PC-9 (cell line): ENCODE results near the gene SPTSSB. TPM values are rescaled to one million over a fixed set of nuclear protein-coding genes. Genes with fewer than 3 reads are reported as not detected.

ENCODE experiments used
- BruUV-seq: library from RNA; stranded (reverse); fragments of 400-500 nt; replicated peaks from 2 replicates; lab custom pipeline; 2021; lab: Mats Ljungman, UMichigan
- CTCF ChIA-PET: fragments of 300-600 bp; sonication (Branson Sonifier 250); formaldehyde crosslinking; loops from one replicate; lab custom pipeline; 2022; ENCODE audit warnings: antibody characterized with exemption; lab: Charles Lee
- POLR2A ChIA-PET: fragments of 300-600 bp; sonication (Branson Sonifier 250); formaldehyde crosslinking; loops from one replicate; lab custom pipeline; 2022; ENCODE audit warnings: antibody characterized with exemption; ENCODE audit not compliant: unreplicated experiment; lab: Charles Lee
- DNase-seq, 2 experiments: peaks; one replicate each; pipeline versions ENCODE4 v3.0.0 to v3.0.0-alpha.2; 2015 to 2022; ENCODE audit warnings: mixed read lengths in 1 of 2
- H2AFZ ChIP-seq: fragments of 200-600 bp; sonication (generic); 2 replicates; pipeline ENCODE4 v1.8.1; 2017; ENCODE audit warnings: antibody characterized with exemption
- H3F3A ChIP-seq: fragments of 200-600 bp; sonication (generic); 2 replicates; pipeline ENCODE4 v1.8.1; 2017; ENCODE audit warnings: antibody characterized with exemption, mild to moderate bottlenecking, low read depth; ENCODE audit not compliant: insufficient read depth
- H3K27ac ChIP-seq: fragments of 200-600 bp; sonication (generic); 2 replicates; pipeline ENCODE4 v1.6.1; 2016; ENCODE audit warnings: mixed run types
- H3K27me3 ChIP-seq: fragments of 200-600 bp; sonication (generic); 2 replicates; pipeline ENCODE4 v1.6.1; 2016; ENCODE audit warnings: low read depth, mixed run types; ENCODE audit not compliant: insufficient read depth
- H3K36me3 ChIP-seq: fragments of 200-600 bp; sonication (generic); 2 replicates; pipeline ENCODE4 v1.6.1; 2016; ENCODE audit warnings: low read depth, mixed run types
- H3K4me1 ChIP-seq: fragments of 200-600 bp; sonication (generic); replicated peaks from 2 replicates; pipeline ENCODE4 v1.6.1; 2016; ENCODE audit warnings: mixed run types; ENCODE audit not compliant: insufficient read depth
- H3K4me2 ChIP-seq: fragments of 200-600 bp; sonication (generic); 2 replicates; pipeline ENCODE4 v1.6.1; 2017; ENCODE audit warnings: mixed run types
- H3K4me3 ChIP-seq: fragments of 200-600 bp; sonication (generic); 2 replicates; pipeline ENCODE4 v1.6.1; 2016; ENCODE audit warnings: mixed run types
- H3K79me2 ChIP-seq: fragments of 200-600 bp; sonication (generic); 2 replicates; pipeline ENCODE4 v1.6.1; 2017; ENCODE audit warnings: low read depth, mixed run types
- H3K9me2 ChIP-seq: fragments of 200-600 bp; sonication (generic); 2 replicates; pipeline ENCODE4 v1.8.1; 2017; ENCODE audit warnings: mild to moderate bottlenecking; ENCODE audit not compliant: insufficient read depth
- H3K9me3 ChIP-seq: fragments of 200-600 bp; sonication (generic); 2 replicates; pipeline ENCODE4 v1.8.1; 2016; ENCODE audit warnings: low read depth; ENCODE audit not compliant: insufficient read depth
- H4K20me1 ChIP-seq: fragments of 200-600 bp; sonication (generic); 2 replicates; pipeline ENCODE4 v1.8.1; 2017; ENCODE audit not compliant: insufficient read depth
- CTCF ChIP-seq: fragments of 200-600 bp; sonication (generic); conservative IDR thresholded peaks from 2 replicates; pipeline ENCODE4 v1.6.1; 2017; ENCODE audit warnings: mixed run types, antibody characterized with exemption, mild to moderate bottlenecking, moderate library complexity
- EZH2 ChIP-seq: fragments of 200-600 bp; sonication (generic); IDR thresholded peaks from 2 replicates; pipeline ENCODE4 v1.8.0; 2017; ENCODE audit warnings: antibody characterized with exemption, low read depth
- intact Hi-C: fragments of 100-400 bp; cut with micrococcal nuclease; formaldehyde crosslinking; loops from one replicate; pipeline ENCODE4 v1.10.0; 2022; ENCODE audit not compliant: unreplicated experiment
- total RNA-seq: library from RNA; stranded (reverse); gene quantifications from 2 replicates; pipeline ENCODE4 v1.2.3, GENCODE V29; 2021

Gene SPTSSB
- total RNA-seq, 1 experiment from 2014 or later: 4.0 TPM

- H4K20me1 ChIP-seq: no peaks in the 10 kb centered on the region
- no peaks in the 10 kb centered on the region for H3K79me2 ChIP-seq
- no peaks in the 10 kb centered on the region for H3K27me3 ChIP-seq
- CTCF ChIA-PET: no interaction called here
- H3K4me3 ChIP-seq: peak overlapping the region; percentile 10; the same call in 1 of the 2 replicates
- DNase-seq: no peak
- no peak overlapping the region for H2AFZ ChIP-seq
- H3K9me3 ChIP-seq: peaks cover 36% of the 10 kb centered on the region
- no peaks in the 10 kb centered on the region for H3K36me3 ChIP-seq
- BruUV-seq: no TSS peak
- H3K9me2 ChIP-seq: no peaks in the 10 kb centered on the region
- intact Hi-C loops: loop anchor here (2.0 to 5.0 kb wide), 2 partner anchors 98 to 968 kb away; partner anchors contain the start of gene TRIM59
- no peak for TF ChIP-seq EZH2
- TF ChIP-seq CTCF: no peak
- peak overlapping the region; percentile 43 for H3K4me2 ChIP-seq
- peak overlapping the region; percentile 85 for H3K27ac ChIP-seq
- POLR2A ChIA-PET: interaction anchor here (0.6 kb wide), 1 partner anchor 736 kb away, joined by 5 read pairs; no protein-coding TSS in a partner anchor
- H3F3A ChIP-seq: peaks cover 30% of the 10 kb centered on the region; the same call in 1 of the 2 replicates
- peaks cover 42% of the 10 kb centered on the region for H3K4me1 ChIP-seq
These were observed 43.6 kb upstream of the SPTSSB start for GRCh38 chr3:161414907-161415306.

- Histone ChIP-seq H3K27ac (no peak overlapping the region), H3K4me1 (peaks cover 42% of the 10 kb centered on the region), H3F3A (peaks cover 30% of the 10 kb centered on the region; the same call in 1 of the 2 replicates), H3K9me2 (no peaks in the 10 kb centered on the region), H3K27me3 (no peaks in the 10 kb centered on the region), H3K36me3 (no peaks in the 10 kb centered on the region), H4K20me1 (no peaks in the 10 kb centered on the region), H2AFZ (no peak overlapping the region), H3K4me3 (no peak overlapping the region), H3K9me3 (peaks cover 36% of the 10 kb centered on the region), H3K4me2 (no peak overlapping the region), H3K79me2 (no peaks in the 10 kb centered on the region)
- CTCF ChIA-PET: no interaction called here
- no TSS peak for BruUV-seq
- POLR2A ChIA-PET: no interaction called here
- TF ChIP-seq EZH2 (no peak), CTCF (no peak)
- intact Hi-C loops: loop anchor here (2.0 to 5.0 kb wide), 2 partner anchors 97 to 967 kb away; partner anchors contain the start of gene TRIM59
- DNase-seq: no peak
These were observed 42.5 kb upstream of the SPTSSB start for GRCh38 chr3:161413855-161414210.

- Histone ChIP-seq H3K4me3 (no peak overlapping the region), H3K27ac (no peak overlapping the region), H3F3A (peaks cover 30% of the 10 kb centered on the region; the same call in 1 of the 2 replicates), H3K4me2 (no peak overlapping the region), H3K36me3 (no peaks in the 10 kb centered on the region), H3K4me1 (peaks cover 42% of the 10 kb centered on the region), H3K9me3 (peaks cover 36% of the 10 kb centered on the region), H2AFZ (no peak overlapping the region), H3K9me2 (no peaks in the 10 kb centered on the region), H3K27me3 (no peaks in the 10 kb centered on the region), H3K79me2 (no peaks in the 10 kb centered on the region), H4K20me1 (no peaks in the 10 kb centered on the region)
- DNase-seq: no peak
- CTCF ChIA-PET: no interaction called here
- POLR2A ChIA-PET: no interaction called here
- TF ChIP-seq CTCF (no peak), EZH2 (no peak)
- BruUV-seq: no TSS peak
- intact Hi-C loops: loop anchor here (5.0 kb wide), 1 partner anchor 966 kb away; the partner anchor contains the start of gene TRIM59
These were observed 42.0 kb upstream of the SPTSSB start for GRCh38 chr3:161413127-161413854.
